DMS 273 treated with DMSO at 0.1 percent for 48 hours (cell line): Measurements from ENCODE around the gene ZNF727.
"Not testable (repeated sequence)": the region's sequence is repeated elsewhere in the genome, so short reads cannot be mapped to it uniquely, and the experiment has no call there.

Experiments used
- DNase-seq: peaks from one replicate; lab custom pipeline; 2025; lab: John Stamatoyannopoulos, UW

ZNF727 gene

DNA sequence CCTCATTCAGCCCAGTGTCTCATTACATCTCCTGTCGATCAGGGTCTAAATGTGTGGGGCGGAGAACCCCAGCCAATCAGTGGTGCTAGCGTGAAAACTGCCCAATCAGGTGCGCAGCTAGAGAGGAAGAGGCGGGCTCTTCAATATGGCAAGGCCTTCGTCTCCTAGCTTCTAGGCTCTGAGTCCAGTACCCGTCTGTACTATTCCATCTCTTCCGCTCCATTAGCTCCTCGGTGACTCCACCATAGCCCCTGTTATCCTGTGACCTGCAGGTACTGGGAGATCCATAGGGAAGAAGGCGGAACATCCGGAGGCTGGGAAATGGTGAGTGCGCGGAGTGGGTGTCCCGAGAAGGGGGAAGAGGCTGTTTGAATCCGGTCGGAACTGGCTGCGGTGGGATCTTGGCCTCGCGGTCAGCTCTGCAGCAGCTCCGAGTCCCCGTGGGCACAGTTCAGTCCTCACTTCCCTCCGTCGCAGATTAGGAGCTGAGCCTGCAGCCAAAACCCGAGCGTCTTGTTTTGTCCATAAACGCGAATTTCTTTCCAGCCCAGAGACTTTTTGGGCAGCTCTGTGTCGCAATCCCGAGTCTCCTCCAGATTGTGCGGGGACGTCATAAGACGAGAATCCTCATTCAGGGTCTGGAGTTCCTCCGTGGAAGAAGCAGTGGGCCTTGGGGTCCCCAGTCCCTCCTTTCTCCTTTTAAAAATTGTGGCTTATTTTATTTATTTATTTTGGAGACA, at the start of gene ZNF727:
ZNF727 (plus strand) TSS at position 134 of the 740 bp plus-strand sequence; CDS start at position 322, 188 bp downstream.
- peak; percentile 84 for DNase-seq

DNA sequence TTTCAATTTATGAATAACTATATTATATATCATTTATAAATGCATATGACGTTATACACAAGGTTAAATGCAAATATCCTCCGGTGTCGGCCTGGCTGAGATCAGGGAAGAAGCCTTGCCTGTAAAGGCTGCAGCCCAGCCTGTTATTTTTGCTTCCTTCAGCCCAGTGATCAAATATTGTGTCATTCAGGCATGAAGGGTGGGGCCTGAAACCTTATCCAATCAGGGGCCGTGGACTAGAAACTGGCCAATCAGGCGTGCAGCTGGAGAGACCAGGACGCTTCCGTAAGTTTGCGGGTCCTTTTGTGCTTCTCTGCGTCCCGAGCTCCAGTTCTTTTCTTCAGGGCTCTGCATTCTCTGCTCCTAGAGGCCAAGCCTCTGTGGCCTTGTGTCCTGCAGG, 46.7 kb upstream of the ZNF727 start, which contains the start of gene ZNF722:
ZNF722 (plus strand) TSS at position 301 of the 400 bp plus-strand sequence. CDS start 113 bp downstream, outside the sequence.
- DNase-seq, result no peak

- DNase-seq, result not testable (repeated sequence)
Measured at GRCh38 chr7:64015496-64015895, 29.7 kb upstream of the ZNF727 start.

GRCh38 chr7:64035388-64035787, 9.8 kb upstream of the ZNF727 start:
- no peak for DNase-seq

- no peak for DNase-seq
Measured at GRCh38 chr7:64037095-64037494, 8.1 kb upstream of the ZNF727 start.

GRCh38 chr7:64046041-64046389, 781 bp downstream of the ZNF727 start:
- no peak for DNase-seq

DNA sequence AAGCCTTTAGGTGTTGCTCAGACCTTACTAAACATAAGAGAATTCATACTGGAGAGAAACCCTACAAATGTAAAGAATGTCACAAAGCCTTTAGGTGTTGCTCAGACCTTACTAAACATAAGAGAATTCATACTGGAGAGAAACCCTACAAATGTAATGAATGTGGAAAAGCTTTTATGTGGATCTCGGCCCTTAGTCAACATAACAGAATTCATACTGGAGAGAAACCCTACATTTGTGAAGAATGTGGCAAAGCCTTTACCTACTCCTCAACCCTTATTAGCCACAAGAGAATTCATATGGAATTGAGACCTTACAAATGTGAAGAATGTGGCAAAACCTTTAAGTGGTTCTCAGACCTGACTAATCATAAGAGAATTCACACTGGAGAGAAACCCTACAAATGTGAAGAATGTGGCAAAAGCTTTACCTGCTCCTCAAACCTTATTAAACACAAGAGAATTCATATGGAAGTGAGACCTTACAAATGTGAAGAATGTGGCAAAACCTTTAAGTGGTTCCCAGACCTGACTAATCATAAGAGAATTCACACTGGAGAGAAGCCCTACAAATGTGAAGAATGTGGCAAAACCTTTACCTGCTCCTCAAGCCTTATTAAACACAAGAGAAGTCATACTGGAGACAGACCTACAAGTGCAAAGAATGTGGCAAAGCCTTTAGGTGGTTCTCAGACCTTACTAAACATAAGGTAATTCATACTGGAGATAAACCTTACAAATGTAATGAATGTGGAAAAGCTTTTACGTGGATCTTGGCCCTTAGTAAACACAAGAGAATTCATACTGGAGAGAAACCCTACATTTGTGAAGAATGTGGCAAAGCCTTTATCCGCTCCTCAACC, 32.8 kb downstream of the ZNF727 start:
- DNase-seq, result not testable (repeated sequence)

DNA sequence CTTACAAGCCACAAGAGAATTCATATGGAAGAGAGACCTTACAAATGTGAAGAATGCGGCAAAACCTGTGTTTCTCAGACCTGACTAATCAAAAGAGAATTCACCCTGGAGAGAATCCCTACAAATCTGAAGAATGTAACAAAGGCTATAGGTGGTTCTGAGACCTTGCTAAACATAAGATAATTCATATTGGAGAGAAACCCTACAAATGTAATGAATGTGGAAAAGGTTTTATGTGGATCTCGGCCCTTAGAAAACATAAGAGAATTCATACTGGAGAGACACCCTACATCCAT, 33.4 kb downstream of the ZNF727 start:
- DNase-seq, result no peak

DNA sequence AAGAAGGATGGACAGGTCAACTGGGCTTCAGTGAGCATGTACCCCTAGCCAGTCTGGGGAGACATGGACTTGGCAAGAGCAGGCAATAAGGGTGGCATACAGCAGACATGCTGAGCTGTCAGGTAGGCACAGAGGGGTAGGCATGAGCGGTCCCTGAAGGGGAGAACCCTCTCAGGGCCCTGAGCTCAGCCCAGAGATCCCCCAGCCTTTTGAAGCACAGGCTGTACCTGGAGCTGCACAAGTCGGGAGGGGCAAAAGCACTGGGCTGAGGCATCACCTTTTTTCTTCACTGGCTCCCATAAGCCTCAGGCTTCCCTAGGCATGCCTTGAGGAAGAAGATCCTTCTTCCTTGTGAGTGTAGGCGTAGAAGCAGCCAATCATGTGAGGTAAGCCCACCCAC, 42.3 kb downstream of the ZNF727 start:
- no peak for DNase-seq

DNA sequence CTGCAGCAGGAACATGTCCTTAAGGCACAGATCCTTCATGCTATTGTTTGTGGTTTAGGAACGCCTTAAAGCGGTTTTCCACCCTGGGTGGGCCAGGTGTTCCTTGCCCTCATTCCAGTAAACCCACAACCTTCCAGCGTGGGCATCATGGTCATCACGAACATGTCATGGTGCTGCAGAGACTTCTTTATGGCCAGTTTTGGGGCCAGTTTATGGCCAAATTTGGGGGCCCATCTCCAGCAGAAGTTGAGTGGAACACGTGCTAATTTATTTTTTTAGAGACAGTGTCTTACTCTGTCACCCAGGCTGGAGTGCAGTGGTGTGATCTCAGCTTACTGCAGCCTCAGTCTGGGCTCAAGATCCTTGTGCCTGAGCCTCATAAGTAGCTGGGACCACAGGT, 43.6 kb downstream of the ZNF727 start:
- DNase-seq, result not testable (repeated sequence)
